ENCODE results near the gene PTPRN2.

Gene PTPRN2

GRCh38 chr7:158595068-158595467 is 7.4 kb upstream of the PTPRN2 start:
- Mint-ChIP-seq H3K4me3 (no peak overlapping the region), H3K27ac (ENCODE audit: low read depth) (no peak overlapping the region), H3K4me1 (no peaks in the 10 kb centered on the region), H3K27me3 (no peaks in the 10 kb centered on the region), H3K36me3 (ENCODE audit: insufficient read depth) (peaks cover 9% of the 10 kb centered on the region), H3K9me3 (no peaks in the 10 kb centered on the region)
- ATAC-seq (replicated peaks; ENCODE audit: extremely low read depth, poor library complexity, severe bottlenecking): peak; percentile 65
- no peak for DNase-seq (ENCODE audit: low spot score in 2 of 2)

- H3K36me3 Mint-ChIP-seq (ENCODE audit: insufficient read depth): peaks cover 18% of the 10 kb centered on the region
- H3K4me3 Mint-ChIP-seq: no peak overlapping the region
- no peaks in the 10 kb centered on the region for H3K4me1 Mint-ChIP-seq
- H3K9me3 Mint-ChIP-seq: no peaks in the 10 kb centered on the region
- H3K27ac Mint-ChIP-seq (ENCODE audit: low read depth): no peak overlapping the region
- ATAC-seq (replicated peaks; ENCODE audit: extremely low read depth, poor library complexity, severe bottlenecking) (no peak), DNase-seq (ENCODE audit: low spot score in 2 of 2) (no peak)
- peaks cover 12% of the 10 kb centered on the region for H3K27me3 Mint-ChIP-seq
These were observed 4.9 kb upstream of the PTPRN2 start for GRCh38 chr7:158592541-158592940.

DNA sequence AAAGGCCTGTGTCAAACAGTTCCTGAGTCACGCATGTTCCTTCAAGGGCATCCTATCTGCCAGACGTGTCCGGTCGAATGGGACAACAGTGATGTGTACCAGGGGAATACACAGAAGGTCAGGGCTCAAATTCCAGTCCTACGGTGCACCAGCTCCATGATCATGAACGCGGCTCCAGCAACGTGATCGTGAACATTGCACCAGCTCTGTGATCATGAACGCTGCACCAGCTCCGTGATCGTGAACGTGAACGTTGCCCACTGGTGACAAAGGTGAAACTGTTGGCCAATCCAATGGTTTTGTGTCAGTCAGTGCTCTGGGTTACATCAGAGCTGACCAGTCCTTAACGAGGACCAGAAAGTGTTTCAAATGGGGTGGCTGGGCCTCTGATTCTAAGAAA is 4.3 kb upstream of the PTPRN2 start:
- Mint-ChIP-seq H3K4me3 (no peak overlapping the region), H3K36me3 (ENCODE audit: insufficient read depth) (peaks cover 18% of the 10 kb centered on the region), H3K27ac (ENCODE audit: low read depth) (no peak overlapping the region), H3K27me3 (peaks cover 12% of the 10 kb centered on the region), H3K4me1 (no peaks in the 10 kb centered on the region), H3K9me3 (no peaks in the 10 kb centered on the region)
- no peak for ATAC-seq (replicated peaks; ENCODE audit: extremely low read depth, poor library complexity, severe bottlenecking)
- DNase-seq (ENCODE audit: low spot score in 2 of 2): no peak

DNA sequence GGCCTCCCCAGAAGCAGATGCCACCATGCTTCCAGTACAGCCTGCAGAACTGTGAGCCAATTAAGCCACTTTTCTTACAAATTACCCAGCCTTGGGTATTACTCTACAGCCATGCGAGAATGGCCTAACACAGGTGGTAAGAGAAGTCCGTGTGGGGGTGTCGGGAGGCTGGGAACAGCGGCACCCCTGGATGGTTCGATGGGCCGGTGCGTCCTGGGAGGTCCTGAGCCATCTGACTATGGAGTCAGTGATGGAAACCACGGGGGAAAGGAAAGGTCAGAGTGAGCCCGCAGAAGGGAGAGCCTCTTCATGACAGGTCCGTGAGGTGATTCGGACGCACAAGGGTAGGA is 2.5 kb upstream of the PTPRN2 start:
- Mint-ChIP-seq H3K4me1 (peaks cover 9% of the 10 kb centered on the region), H3K36me3 (ENCODE audit: insufficient read depth) (peaks cover 16% of the 10 kb centered on the region), H3K9me3 (no peaks in the 10 kb centered on the region), H3K27ac (ENCODE audit: low read depth) (no peak overlapping the region), H3K4me3 (no peak overlapping the region), H3K27me3 (peaks cover 25% of the 10 kb centered on the region)
- ATAC-seq (replicated peaks; ENCODE audit: extremely low read depth, poor library complexity, severe bottlenecking) (no peak), DNase-seq (ENCODE audit: low spot score in 2 of 2) (no peak)

DNA sequence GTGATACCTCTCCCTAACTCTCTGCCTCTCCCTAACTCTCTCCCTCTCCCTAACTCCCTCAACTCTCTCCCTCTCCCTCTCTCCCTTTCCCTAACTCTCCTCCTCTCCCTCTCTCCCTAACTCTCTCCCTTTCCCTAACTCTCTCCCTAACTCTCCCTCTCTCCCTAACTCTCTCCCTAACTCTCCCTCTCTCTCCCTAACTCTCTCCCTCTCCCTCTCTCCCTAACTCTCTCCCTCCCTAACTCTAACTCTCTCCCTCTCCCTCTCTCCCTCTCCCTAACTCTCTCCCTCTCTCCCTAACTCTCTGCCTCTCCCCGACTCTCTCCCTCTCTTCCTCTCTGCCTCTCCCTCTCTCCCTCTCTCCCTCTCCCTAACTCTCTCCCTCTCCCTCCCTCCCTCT is 2.0 kb upstream of the PTPRN2 start:
- DNase-seq (ENCODE audit: low spot score in 2 of 2): no peak
- Mint-ChIP-seq H3K4me3 (no peak overlapping the region), H3K36me3 (ENCODE audit: insufficient read depth) (peaks cover 16% of the 10 kb centered on the region), H3K27ac (ENCODE audit: low read depth) (no peak overlapping the region), H3K4me1 (peaks cover 9% of the 10 kb centered on the region), H3K9me3 (no peaks in the 10 kb centered on the region), H3K27me3 (peaks cover 30% of the 10 kb centered on the region)
- no peak for ATAC-seq (replicated peaks; ENCODE audit: extremely low read depth, poor library complexity, severe bottlenecking)

DNA sequence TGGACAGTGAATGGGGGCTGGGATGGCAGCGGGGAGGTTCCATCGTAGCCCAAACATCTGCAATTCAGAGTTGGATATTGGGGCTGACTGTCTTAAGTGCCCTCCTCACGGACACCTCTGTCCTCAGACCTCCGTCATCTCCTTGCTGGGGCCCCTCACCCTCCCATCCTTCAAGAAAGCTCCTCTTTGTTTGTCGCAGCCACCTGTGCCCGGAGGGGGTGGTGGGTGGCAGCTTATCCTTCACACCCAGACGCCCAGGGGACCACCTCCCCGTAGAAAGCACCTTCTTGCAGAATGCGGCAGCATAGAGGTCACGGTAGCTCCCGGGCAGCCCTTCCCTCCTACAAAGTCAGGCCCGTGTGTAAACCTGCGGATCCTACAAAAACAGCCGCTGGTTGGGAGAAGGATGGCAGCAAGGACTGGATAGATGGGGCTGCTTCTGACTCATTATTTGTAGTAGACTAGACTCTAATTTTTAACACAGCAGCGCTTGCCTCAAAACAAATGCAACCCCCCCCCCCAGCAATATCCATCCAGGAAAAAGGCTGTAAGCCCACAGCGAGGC is 1.3 kb upstream of the PTPRN2 start:
- DNase-seq (ENCODE audit: low spot score in 2 of 2) (no peak), ATAC-seq (replicated peaks; ENCODE audit: extremely low read depth, poor library complexity, severe bottlenecking) (no peak)
- peaks cover 16% of the 10 kb centered on the region for H3K36me3 Mint-ChIP-seq (ENCODE audit: insufficient read depth)
- peaks cover 9% of the 10 kb centered on the region for H3K4me1 Mint-ChIP-seq
- peak overlapping the region; percentile 60 for H3K4me3 Mint-ChIP-seq
- no peaks in the 10 kb centered on the region for H3K9me3 Mint-ChIP-seq
- H3K27ac Mint-ChIP-seq (ENCODE audit: low read depth): peak overlapping the region; percentile 81
- peaks cover 37% of the 10 kb centered on the region for H3K27me3 Mint-ChIP-seq

GRCh38 chr7:158588085-158588877 is 658 bp upstream of the PTPRN2 start:
- ATAC-seq (replicated peaks; ENCODE audit: extremely low read depth, poor library complexity, severe bottlenecking) (no peak), DNase-seq (ENCODE audit: low spot score in 2 of 2) (no peak)
- peaks cover 9% of the 10 kb centered on the region for H3K4me1 Mint-ChIP-seq
- peak overlapping the region; percentile 60 for H3K4me3 Mint-ChIP-seq
- peaks cover 16% of the 10 kb centered on the region for H3K36me3 Mint-ChIP-seq (ENCODE audit: insufficient read depth)
- peaks cover 44% of the 10 kb centered on the region for H3K27me3 Mint-ChIP-seq
- no peaks in the 10 kb centered on the region for H3K9me3 Mint-ChIP-seq
- H3K27ac Mint-ChIP-seq (ENCODE audit: low read depth): peak overlapping the region; percentile 81

DNA sequence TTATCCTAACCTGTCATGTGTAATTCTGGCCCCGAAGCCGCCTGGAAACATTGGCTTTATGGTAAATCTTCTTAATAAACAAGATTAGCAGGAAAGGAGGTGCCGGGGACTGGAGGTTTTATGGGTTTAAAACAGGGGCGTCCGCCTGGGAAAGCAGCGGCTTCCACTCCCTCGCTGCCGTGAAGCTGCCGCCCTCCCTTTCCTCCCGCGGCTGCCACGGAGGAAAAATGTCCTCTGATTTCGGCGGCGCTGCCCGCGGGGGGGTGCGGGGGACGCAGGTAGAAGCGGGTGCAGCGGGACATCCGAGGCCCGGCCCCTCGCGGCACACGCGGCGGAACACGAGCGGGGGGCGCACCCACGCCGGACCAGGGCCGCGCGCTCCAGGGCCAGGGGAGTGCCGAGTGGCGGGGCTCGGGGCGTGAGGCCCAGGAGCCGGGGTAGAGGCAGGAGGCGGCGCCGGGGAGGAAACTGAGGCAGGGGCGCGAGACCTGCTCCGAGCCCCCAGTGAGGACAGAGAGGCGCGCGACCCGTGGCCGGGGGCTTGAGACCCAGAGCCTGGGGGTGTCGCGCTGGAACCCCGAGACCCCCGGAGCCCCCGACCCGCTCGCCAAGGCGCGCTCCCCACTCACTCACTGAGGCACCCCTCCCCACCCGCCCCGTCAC is 993 bp downstream of the PTPRN2 start:
- peaks cover 9% of the 10 kb centered on the region for H3K4me1 Mint-ChIP-seq
- H3K27me3 Mint-ChIP-seq: peaks cover 59% of the 10 kb centered on the region
- H3K9me3 Mint-ChIP-seq: no peaks in the 10 kb centered on the region
- DNase-seq (ENCODE audit: low spot score in 2 of 2) (no peak), ATAC-seq (replicated peaks; ENCODE audit: extremely low read depth, poor library complexity, severe bottlenecking) (no peak)
- H3K27ac Mint-ChIP-seq (ENCODE audit: low read depth): no peak overlapping the region
- peak overlapping the region; percentile 70 for H3K4me3 Mint-ChIP-seq
- peaks cover 12% of the 10 kb centered on the region for H3K36me3 Mint-ChIP-seq (ENCODE audit: insufficient read depth)

- DNase-seq (ENCODE audit: low spot score in 2 of 2): no peak
- Mint-ChIP-seq H3K4me3 (peak overlapping the region; percentile 70), H3K27ac (ENCODE audit: low read depth) (no peak overlapping the region), H3K4me1 (peaks cover 9% of the 10 kb centered on the region), H3K36me3 (ENCODE audit: insufficient read depth) (peaks cover 12% of the 10 kb centered on the region), H3K27me3 (peaks cover 66% of the 10 kb centered on the region), H3K9me3 (no peaks in the 10 kb centered on the region)
- ATAC-seq (replicated peaks; ENCODE audit: extremely low read depth, poor library complexity, severe bottlenecking): no peak
These were observed 1.7 kb downstream of the PTPRN2 start for GRCh38 chr7:158585721-158586498.

- peaks cover 4% of the 10 kb centered on the region for H3K9me3 Mint-ChIP-seq
- no peak overlapping the region for H3K4me3 Mint-ChIP-seq
- H3K36me3 Mint-ChIP-seq (ENCODE audit: insufficient read depth): peaks cover 11% of the 10 kb centered on the region
- peaks cover 9% of the 10 kb centered on the region for H3K4me1 Mint-ChIP-seq
- ATAC-seq (replicated peaks; ENCODE audit: extremely low read depth, poor library complexity, severe bottlenecking) (no peak), DNase-seq (ENCODE audit: low spot score in 2 of 2) (no peak)
- H3K27ac Mint-ChIP-seq (ENCODE audit: low read depth): no peak overlapping the region
- peaks cover 71% of the 10 kb centered on the region for H3K27me3 Mint-ChIP-seq
These were observed 3.2 kb downstream of the PTPRN2 start for GRCh38 chr7:158584407-158584806.

DNA sequence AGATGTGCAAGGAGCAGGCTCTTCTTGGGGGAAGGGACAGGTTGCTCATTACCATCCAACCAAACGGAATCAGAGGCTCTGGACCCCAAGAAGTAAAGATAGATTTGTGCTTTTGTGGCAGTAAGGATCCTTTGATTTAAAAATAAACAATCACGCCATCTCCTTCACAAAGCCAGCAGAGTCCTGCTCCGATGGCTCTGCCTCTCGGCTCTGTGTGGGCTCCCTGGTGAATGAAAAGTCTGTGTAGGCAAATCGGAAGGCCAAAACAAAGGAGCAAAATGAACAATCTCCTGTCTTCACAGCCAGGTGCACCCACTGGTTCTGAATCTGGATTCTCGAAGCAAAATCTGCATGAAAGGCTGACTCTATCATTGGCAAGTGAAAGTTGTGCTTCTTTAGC is 3.8 kb downstream of the PTPRN2 start:
- no peak for ATAC-seq (replicated peaks; ENCODE audit: extremely low read depth, poor library complexity, severe bottlenecking)
- Mint-ChIP-seq H3K27me3 (peaks cover 65% of the 10 kb centered on the region), H3K27ac (ENCODE audit: low read depth) (no peak overlapping the region), H3K4me3 (no peak overlapping the region), H3K36me3 (ENCODE audit: insufficient read depth) (peaks cover 6% of the 10 kb centered on the region), H3K9me3 (peaks cover 4% of the 10 kb centered on the region), H3K4me1 (peaks cover 9% of the 10 kb centered on the region)
- no peak for DNase-seq (ENCODE audit: low spot score in 2 of 2)

GRCh38 chr7:158583143-158583542 is 4.5 kb downstream of the PTPRN2 start:
- H3K27me3 Mint-ChIP-seq: peaks cover 62% of the 10 kb centered on the region
- H3K27ac Mint-ChIP-seq (ENCODE audit: low read depth): no peak overlapping the region
- H3K4me1 Mint-ChIP-seq: peaks cover 9% of the 10 kb centered on the region
- H3K4me3 Mint-ChIP-seq: no peak overlapping the region
- peaks cover 4% of the 10 kb centered on the region for H3K9me3 Mint-ChIP-seq
- no peak for ATAC-seq (replicated peaks; ENCODE audit: extremely low read depth, poor library complexity, severe bottlenecking)
- DNase-seq (ENCODE audit: low spot score in 2 of 2): no peak
- peaks cover 3% of the 10 kb centered on the region for H3K36me3 Mint-ChIP-seq (ENCODE audit: insufficient read depth)

Data from central memory CD8-positive, alpha-beta T cell (primary cell).